ENCODE results near the gene PHF20.

DNA sequence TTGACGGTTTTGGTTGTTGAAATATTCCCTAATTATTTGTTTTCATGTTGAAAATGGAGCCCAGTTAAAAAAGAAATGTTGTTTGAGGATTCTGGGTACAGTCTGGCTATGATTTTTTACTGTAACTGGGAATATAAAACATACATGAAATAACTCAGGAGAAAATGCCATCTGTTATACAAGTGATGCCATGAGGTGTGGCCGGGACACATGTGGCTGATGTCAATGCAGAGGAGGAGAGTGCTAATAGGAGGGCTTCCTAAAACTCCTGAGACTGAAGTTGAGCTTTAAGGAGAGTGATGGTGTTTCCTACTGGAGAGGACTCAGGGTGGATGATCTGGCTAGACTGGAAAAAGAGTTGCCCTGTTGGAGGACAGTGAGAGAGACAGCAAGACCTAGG is 169.8 kb downstream of the PHF20 start:
- TF ChIP-seq YY1 (IDR thresholded peaks at IDR 0.05; ENCODE audit: insufficient read depth, insufficient read length) (no peak), ZNF274 (IDR thresholded peaks at IDR 0.05; ENCODE audit: low read depth, low read length) (no peak)
